Fibroblast of skin of back (primary cell): ENCODE measurements around the gene CALML5. TPM values are rescaled to one million over a fixed set of nuclear protein-coding genes. Genes with fewer than 3 reads are reported as not detected.

Experiments
- DNase-seq: peaks from one replicate; pipeline ENCODE4 v3.0.0-alpha.2; 2013
- polyA plus RNA-seq, 2 experiments: library from polyadenylated mRNA; unstranded; fragments of 120-200 nt; gene quantifications; one replicate each; pipeline ENCODE4 v1.2.1, GENCODE V29; 2013; ENCODE audit not compliant: insufficient read length in 2 of 2

Gene CALML5
- not detected for polyA plus RNA-seq (2013, experiment 1 of 2; ENCODE audit: insufficient read length)
- polyA plus RNA-seq (2013, experiment 2 of 2; ENCODE audit: insufficient read length) = not detected

GRCh38 chr10:5499493-5500140 is at the start of gene CALML5:
TSS of gene CALML5 (minus strand) at chr10:5499570. CDS start at chr10:5499438, 132 bp downstream.
- no peak for DNase-seq

- DNase-seq = no peak
These were observed 48.7 kb upstream of the CALML5 start for GRCh38 chr10:5547931-5548660.

- no peak for DNase-seq
These were observed 48.2 kb upstream of the CALML5 start for GRCh38 chr10:5547681-5547930.

GRCh38 chr10:5546891-5547680 is 47.7 kb upstream of the CALML5 start:
- no peak for DNase-seq

DNA sequence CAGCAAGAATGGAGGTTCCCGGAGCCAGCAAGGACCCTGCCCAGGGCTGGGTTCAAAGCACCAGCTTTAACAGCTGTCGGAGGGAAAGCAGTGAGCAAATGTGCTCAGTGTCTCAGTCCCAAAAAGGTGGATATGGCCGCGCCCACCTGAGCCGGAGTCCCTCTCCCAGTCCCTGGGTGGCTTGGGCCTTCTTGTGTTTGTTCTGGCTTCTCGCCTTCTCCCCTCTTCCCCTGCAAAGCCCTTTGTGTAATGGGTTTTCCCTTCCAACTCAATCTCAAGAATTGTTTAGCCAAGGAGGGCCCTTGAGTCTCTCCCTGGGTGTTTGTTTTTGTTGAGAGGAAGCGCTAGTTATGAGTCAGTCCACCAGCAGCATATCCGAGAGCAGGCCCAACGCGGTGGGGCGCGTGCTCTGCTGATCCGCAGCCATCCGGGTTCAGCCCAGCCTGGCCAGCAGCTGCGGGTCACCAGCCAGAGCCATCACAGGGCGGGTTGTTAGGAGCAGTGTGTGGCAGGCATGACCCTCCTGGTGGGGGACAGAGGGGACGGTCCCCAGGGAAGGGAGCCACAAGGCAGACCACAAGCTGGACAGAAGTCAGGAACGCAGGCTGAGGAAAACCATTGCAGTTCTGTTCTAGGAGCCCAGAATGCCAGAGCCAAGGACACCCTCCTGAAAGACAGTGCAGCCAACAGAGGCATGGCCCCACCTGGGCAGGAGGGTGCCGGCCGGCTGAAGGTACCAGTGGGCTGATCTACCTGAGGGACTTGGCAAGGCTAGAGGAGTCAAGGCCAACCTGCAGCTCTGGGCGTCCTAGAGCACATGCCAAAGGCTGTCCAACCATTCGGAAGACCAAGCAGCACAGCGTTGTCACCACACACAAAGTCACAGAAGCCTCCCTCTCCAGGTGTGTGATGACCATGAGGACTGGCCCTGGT is 46.7 kb upstream of the CALML5 start:
- peak; percentile 93 for DNase-seq

DNA sequence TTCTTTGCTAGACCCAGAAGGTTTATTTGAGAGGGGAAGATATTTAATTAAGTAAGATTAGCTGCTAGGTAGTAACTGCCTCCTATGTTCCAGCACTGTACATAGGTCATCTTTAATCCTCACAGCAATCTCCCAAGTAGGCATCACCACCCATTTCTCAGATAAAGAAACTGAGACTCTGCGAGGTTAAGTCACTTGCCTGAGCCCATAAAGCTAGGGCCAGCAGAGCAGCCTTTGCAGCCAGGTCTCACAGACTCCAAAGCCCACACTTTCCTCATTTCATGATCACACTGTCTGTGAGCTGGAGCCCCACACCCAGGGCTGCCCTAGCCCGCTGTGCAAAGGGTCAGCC is 46.0 kb upstream of the CALML5 start:
- no peak for DNase-seq

- no peak for DNase-seq
These were observed 45.6 kb upstream of the CALML5 start for GRCh38 chr10:5545011-5545410.

GRCh38 chr10:5544216-5544805 is 44.9 kb upstream of the CALML5 start:
- no peak for DNase-seq

DNA sequence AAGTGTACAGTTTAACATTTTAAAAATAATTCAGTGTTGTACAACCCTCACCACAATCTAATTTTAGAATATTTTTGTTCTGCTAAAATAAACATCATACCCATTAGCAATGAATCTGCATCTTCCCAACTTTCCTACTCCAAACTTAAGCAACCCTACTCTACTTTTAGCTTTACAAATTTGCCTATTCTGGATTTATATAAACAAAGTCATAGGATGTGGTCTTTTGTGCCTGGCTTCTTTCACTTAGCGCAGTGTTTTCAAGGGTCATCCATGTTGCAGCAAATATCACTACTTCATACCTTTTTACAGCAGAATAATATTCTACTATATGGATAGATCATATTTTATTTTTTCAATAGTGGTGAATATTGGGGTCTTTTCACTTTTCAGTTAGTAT is 44.3 kb upstream of the CALML5 start:
- peak; percentile 86 for DNase-seq

- DNase-seq = no peak
These were observed 42.7 kb upstream of the CALML5 start for GRCh38 chr10:5542100-5542499.

DNA sequence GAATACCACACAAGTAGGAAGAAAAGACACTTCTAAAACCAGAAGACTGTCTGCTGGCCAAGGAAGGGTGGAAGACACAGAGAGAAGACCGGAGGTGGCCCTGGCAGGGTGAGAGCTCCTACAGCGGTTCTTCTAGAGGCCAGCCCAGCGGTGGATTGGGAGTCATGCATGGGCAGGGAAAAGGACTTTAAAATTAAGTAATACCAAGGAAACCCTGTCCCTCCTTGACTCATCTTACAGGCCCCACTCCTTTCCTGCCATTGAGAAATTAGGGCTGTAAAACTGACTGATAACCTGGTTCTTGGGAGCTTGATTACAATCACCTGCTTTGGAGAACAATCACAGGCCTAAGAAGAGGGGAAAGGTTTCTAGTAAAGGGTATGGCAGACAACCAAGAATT is 41.5 kb upstream of the CALML5 start:
- DNase-seq = no peak

- DNase-seq = no peak
These were observed 40.7 kb upstream of the CALML5 start for GRCh38 chr10:5540080-5540479.

GRCh38 chr10:5538892-5539651 is 39.7 kb upstream of the CALML5 start:
- no peak for DNase-seq

DNA sequence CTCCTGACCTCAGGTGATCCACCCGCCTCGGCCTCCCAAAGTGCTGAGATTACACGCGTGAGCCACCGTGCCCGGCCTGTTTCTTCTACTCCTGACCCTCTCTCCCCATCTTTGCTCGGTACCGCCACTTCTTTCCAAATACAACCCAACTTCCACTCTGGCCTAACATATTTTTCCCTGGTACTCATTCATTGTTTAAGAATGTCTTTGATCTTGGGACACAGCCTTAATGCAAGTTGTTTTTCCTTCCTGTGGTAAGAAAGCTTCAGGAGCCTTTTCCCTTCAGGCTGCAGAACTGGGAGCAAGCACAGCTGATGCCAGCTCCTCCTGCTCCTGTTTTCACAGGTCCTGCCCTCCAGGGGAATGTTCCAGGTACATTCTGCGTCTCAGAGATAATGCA is 39.1 kb upstream of the CALML5 start:
- DNase-seq = peak; percentile 58

DNA sequence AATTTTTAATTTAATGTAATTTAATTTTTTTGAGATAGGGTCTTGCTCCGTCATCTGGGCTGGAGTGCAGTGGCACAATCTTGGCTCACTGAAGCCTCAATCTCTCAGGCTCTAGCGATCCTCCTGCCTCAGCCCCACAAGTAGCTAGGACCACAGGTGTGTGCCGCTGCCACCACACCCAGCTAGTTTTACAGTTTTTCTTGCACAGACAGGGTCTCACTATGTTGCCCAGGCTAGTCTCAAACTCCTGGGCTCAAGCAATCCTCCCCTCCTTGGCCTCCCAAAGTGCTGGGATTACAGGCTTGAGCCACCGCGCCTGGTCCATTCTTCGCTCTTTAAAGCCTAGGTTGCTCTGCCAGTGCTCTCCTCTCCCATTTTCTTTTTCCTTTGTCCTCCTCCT is 38.3 kb upstream of the CALML5 start:
- no peak for DNase-seq

DNA sequence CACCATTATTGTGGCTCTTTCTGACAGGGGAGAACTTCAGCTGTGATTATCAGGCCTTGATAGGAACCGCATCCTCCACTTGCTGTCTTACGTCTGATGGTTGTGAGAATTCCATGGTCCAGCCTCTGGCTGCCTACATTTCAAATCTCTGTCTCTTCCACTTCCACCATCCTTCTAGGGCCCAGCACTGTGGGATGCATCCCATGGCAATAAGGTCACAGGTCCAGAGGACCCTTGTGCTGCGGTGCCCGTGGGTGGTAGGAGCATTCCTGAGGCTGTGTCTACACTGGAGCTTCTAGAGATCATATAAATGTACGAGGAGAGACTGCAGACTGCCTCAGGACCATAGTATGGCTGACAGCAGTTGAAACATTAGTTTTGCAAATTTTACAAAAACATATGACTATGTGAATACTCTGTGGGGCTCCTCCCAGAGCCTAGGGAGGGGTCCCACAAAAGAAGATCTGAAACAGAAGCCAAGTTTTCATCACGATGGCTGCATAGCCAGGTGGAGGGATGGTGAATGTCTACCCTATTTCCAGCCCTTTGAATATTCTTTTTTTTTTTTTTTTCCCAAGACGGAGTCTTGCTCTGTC is 37.2 kb upstream of the CALML5 start:
- no peak for DNase-seq

DNA sequence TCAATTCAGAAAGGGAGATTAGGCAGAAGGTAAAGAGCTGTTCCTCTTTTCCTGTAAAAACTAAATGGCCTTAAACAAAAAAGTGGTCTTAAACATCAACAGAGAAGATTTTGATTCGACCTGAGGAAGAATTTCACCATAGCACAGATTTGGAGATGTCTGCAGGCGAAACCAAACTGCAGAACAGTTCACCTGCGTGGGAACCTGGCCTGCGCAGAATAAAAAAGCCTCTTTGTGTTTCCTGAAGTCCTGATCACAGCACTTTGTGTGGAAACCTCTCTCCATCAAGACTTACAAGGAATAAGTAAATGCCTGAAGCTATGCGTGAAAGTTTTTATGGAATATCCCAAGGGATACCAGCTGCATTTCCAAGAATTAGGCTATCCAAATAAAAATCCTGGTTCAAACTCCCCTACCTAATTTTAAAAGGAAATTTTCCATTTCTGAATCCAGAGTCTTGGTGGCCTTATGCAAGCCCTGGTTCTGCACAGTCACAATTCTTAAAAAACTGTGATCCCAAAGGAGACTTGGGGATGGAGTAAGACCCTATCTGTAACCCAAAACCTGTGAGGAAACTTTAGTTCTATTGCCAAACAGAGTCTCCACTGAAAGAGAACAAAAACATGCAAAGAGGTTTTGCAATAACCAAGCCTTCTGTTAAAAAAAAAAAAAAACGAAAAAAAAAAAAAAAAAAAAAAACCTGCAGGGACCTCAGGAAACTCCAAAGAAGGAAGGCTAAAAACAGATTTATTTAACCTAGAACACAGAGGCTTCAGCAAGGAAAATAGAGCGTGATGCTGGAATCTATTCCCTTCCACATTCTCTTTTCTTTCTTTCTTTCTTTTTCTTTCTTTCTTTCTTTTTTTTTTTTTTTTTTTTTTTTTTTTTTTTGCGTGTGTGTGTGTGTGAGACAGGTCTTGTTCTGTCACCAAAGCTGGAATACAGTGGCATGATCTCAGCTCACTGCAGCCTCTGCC is 35.8 kb upstream of the CALML5 start:
- DNase-seq = no peak

GRCh38 chr10:5534051-5534821 is 34.9 kb upstream of the CALML5 start:
- no peak for DNase-seq
